Epithelial cell of alveolus of lung (primary cell): Measurements from ENCODE around the gene UTP25. TPM values are rescaled to one million over a fixed set of nuclear protein-coding genes. Genes with fewer than 3 reads are reported as not detected.

Source experiments
- total RNA-seq: library from RNA; depleted of rRNA; stranded (reverse); fragments of >200 nt; gene quantifications from 2 replicates; pipeline ENCODE4 v1.2.1, GENCODE V29; 2015

The UTP25 gene
- 3.3 and 5.7 TPM in 2 replicates for total RNA-seq

GRCh38 chr1:209827384-209828262 lies at the start of gene UTP25:
TSS of gene UTP25 (plus strand) at chr1:209827972. CDS start at chr1:209828064, 92 bp downstream.

DNA sequence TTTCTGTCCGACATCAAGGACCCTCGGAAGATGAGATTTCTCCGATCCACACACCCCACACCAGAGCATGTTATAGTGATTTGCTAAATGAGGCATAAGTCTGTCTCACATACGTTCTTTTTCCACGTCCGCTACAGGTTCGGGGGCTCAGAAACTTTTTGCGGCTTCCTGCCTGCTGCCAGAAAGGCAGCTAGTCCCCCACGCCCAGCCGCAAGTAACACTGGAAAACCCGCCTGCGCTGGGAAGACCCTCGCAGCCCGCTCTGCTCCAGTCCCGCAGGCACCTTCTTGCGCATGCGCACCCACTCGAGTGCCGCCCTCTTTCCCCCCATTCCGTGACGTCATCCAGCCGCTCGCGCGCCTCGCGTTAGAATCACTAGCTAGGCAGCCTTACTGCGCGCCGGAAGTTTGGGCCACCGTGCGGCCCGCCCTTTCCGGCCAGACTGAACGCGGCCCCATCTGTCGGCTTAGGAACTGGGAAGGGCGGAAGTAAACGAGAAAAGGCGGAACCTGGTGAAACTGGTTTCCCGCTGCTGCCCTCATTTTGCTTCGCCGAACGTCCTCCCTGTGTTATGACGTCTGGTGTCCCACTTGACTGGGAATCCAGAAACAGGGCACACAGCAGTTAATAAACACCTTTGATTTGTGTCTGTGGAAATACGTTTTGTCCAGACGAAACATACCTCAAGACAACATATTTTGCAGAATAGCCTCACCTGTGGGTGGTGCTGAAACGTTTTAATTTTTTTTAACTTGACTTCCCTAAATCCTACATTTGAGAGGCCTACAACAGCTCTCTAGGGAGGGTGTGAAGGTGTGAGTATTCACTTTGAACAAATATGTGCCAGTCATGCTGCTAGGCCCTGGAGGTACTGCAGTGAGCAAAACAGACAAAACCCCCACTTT lies 43.3 kb upstream of the UTP25 start, which contains the start of gene C1orf74:
Gene C1orf74 (minus strand): TSS at position 295 of the 905 bp plus-strand sequence. CDS start 925 bp downstream, outside the sequence.

DNA sequence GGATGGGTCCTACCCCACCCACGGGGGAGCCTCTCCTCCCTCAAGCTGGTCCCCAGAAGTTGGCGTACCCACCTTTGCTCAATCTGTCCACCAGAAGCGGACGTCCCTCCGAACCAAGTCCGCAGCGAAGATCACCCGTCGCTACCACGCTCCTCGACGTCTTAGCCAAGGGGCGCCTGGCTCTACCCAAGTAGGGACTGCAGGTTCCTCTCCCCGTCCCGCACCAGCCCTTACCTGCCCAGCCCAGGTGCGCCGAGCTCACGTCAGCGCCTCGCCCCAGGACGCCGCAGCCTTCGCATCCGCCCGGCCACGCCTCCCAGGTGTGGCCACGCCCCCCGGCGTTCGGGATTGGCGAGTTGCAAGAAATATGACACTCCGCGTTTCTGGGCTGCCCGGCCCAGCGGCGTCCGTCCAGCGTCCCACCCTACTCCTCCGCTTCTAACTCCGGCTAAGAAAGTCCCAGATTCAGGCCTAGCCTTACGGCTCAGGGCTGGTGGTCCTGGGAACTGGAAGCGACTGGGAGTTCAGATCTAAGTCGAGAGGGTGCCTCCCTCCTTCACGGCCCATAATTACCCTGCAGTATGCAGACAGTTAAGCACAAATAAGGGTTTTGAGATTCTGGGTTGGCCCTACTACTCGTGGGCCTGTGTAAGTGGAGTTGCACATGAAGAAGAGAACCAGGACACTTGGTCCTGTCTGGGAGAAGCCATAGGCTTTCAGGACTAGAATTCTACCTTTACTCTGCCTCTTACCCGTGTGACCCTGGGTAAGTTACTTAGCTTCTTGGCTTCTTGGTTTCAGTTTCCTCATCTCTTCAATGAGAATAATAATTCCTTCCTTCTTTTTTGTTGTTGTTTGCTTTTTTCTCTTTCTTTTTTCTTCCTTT lies 21.7 kb upstream of the UTP25 start, which contains the start of gene IRF6:
Gene IRF6 (minus strand): TSS at position 268 of the 886 bp plus-strand sequence. CDS start 4,729 bp downstream, outside the sequence.

Other genes starting within 250 kb of the UTP25 start
- gene CAMK1G, start 244.3 kb upstream of the UTP25 start, total RNA-seq = 3.0 and 10.1 TPM in 2 replicates
- gene LAMB3, start 175.5 kb upstream of the UTP25 start, total RNA-seq = 4.8 and 35.4 TPM in 2 replicates
- 26.1 and 34.6 TPM in 2 replicates for gene G0S2, start 152.6 kb upstream of the UTP25 start, total RNA-seq
- 40.5 and 168 TPM in 2 replicates for gene HSD11B1, start 123.1 kb upstream of the UTP25 start, total RNA-seq
- gene TRAF3IP3, start 71.9 kb upstream of the UTP25 start, total RNA-seq = 0.26 TPM in 1 of 2 replicates, not detected in the other
- gene C1orf74, start 43.4 kb upstream of the UTP25 start, total RNA-seq = 2.5 and 3.2 TPM in 2 replicates
- 1.1 and 5.4 TPM in 2 replicates for gene IRF6, start 21.8 kb upstream of the UTP25 start, total RNA-seq
- 0.26 and 0.48 TPM in 2 replicates for gene SYT14, start 110.2 kb downstream of the UTP25 start, total RNA-seq